Purkinje cell (primary cell): Measurements from ENCODE around the gene SCAF8. TPM values are rescaled to one million over a fixed set of nuclear protein-coding genes. Genes with fewer than 3 reads are reported as not detected.

Source experiments
- polyA plus RNA-seq: library from polyadenylated mRNA; unstranded; fragments of >200 nt; fragmentation: Nextera tagmentation; gene quantifications from 2 replicates; pipeline ENCODE4 v1.2.1, GENCODE V29; 2014

Gene SCAF8
- 10.5 and 10.6 TPM in 2 replicates for polyA plus RNA-seq

DNA sequence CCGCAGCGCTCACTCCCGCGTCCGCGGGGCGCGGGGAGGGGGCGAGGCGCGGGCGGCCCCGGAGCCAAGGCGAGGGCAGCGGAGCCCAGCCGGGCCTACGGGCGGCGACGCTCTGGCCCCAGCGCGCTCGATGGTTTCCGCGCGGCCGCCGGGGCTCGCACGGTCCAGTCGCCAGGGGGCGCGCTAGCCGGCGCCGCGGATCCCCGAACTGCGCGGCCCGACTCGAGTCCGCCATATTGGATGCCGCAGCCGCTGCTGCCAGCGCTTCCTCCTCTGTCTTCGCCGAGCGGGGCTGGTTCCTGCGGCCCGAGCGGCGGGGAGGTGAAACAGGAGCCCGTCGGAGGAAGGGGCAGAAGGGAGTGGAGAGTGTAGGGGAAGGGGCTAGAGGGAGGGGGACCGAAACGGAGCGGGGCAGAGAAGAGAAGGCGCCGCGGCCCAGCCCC, at the start of gene SCAF8:
TSS of gene SCAF8 (plus strand) at position 234 of the 443 bp plus-strand sequence. CDS start 485 bp downstream, outside the sequence.

Other genes starting within 250 kb of the SCAF8 start
- 0.63 and 1.5 TPM in 2 replicates for gene CNKSR3, start 222.7 kb upstream of the SCAF8 start, polyA plus RNA-seq